ENCODE results near the gene TRMO.

TRMO gene

DNA sequence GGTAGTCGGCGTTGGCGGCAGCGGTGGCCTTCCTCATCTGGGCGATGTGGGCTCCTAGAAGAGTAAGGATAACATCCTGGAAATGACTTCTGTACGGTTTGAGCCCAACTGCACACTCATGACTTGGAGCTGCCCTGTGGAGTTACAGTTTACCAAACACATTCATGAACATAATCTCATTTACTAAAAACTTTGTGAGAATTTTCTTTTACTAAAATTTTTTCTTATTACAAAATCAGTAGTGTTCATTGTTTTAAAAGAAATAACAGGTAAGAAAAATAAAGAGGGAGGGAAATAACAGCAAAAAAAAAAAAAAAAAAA lies 63.9 kb downstream of the TRMO start:
- Histone ChIP-seq H3K4me3 (ENCODE audit: low read depth, low read length, poor library complexity, severe bottlenecking) (no peak overlapping the region), H3K9me2 (ENCODE audit: low read depth, low read length) (no peaks in the 10 kb centered on the region), H3K27me3 (ENCODE audit: insufficient read depth, low read length) (no peaks in the 10 kb centered on the region), H3K4me1 (ENCODE audit: insufficient read depth, low read length, severe bottlenecking) (no peaks in the 10 kb centered on the region), H3K9me3 (ENCODE audit: low read length) (no peaks in the 10 kb centered on the region), H3K27ac (ENCODE audit: low read depth, low read length, poor library complexity, severe bottlenecking) (no peak overlapping the region), H3K4me2 (ENCODE audit: low read length) (no peak overlapping the region), H2AFZ (ENCODE audit: low read length) (no peak overlapping the region), H4K20me1 (ENCODE audit: insufficient read depth, low read length) (no peaks in the 10 kb centered on the region), H3K36me3 (ENCODE audit: insufficient read depth, low read length) (no peaks in the 10 kb centered on the region), H3K79me2 (ENCODE audit: insufficient read depth, low read length) (no peaks in the 10 kb centered on the region), H3K9ac (ENCODE audit: low read length) (no peak overlapping the region), H3F3A (ENCODE audit: insufficient read depth, low read length) (no peaks in the 10 kb centered on the region)
- TF ChIP-seq, protein P1, sequence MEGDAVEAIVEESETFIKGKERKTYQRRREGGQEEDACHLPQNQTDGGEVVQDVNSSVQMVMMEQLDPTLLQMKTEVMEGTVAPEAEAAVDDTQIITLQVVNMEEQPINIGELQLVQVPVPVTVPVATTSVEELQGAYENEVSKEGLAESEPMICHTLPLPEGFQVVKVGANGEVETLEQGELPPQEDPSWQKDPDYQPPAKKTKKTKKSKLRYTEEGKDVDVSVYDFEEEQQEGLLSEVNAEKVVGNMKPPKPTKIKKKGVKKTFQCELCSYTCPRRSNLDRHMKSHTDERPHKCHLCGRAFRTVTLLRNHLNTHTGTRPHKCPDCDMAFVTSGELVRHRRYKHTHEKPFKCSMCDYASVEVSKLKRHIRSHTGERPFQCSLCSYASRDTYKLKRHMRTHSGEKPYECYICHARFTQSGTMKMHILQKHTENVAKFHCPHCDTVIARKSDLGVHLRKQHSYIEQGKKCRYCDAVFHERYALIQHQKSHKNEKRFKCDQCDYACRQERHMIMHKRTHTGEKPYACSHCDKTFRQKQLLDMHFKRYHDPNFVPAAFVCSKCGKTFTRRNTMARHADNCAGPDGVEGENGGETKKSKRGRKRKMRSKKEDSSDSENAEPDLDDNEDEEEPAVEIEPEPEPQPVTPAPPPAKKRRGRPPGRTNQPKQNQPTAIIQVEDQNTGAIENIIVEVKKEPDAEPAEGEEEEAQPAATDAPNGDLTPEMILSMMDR (IDR thresholded peaks at IDR 0.05; ENCODE audit: low read length) = no peak
- TF ChIP-seq EZH2 (IDR thresholded peaks at IDR 0.05; ENCODE audit: borderline replicate concordance, low read length) = no peak

DNA sequence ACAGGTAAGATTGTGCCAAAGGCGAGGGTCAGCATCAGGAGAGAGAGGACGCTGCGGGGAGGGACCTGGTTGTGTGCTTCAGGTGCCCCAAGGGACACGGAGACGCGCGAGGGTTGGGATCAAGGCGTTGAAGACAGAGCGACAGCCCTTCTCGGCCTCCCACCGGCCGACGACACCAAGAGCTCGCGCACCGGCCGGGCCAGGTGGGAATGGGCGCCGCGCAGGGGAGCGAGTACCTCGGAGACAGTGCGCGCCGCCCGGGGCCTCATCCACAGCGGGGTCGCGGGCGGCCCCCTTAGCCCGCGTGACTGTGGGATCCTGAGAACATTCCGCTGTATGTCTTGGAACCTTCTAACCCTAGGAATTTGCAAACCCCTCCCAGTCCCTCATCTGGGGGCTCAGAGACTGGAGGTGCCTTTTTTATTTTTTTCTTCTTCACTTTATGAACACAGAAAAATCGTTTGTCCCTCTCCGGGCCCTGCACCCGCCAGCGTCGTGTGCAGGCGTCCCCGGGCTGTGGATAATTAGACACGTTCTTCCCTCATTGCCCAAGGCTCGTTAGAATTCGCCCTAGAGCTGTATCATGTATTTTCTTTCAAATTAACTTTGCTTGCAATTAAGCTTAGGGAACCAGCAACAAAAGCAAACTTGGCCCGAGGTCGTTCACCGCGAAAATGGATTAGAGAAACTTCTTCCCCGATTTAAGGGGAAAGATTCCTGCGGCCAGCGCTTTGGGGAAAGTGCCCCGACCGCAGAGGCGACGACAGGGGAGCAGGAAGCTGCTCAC lies 64.5 kb downstream of the TRMO start:
- no peaks in the 10 kb centered on the region for H3K4me1 ChIP-seq (ENCODE audit: insufficient read depth, low read length, severe bottlenecking)
- H3K4me3 ChIP-seq (ENCODE audit: low read depth, low read length, poor library complexity, severe bottlenecking) = no peak overlapping the region
- TF ChIP-seq, protein P1 (IDR thresholded peaks at IDR 0.05; ENCODE audit: low read length) = no peak
- no peak for TF ChIP-seq EZH2 (IDR thresholded peaks at IDR 0.05; ENCODE audit: borderline replicate concordance, low read length)
- H4K20me1 ChIP-seq (ENCODE audit: insufficient read depth, low read length) = no peaks in the 10 kb centered on the region
- no peaks in the 10 kb centered on the region for H3K36me3 ChIP-seq (ENCODE audit: insufficient read depth, low read length)
- no peaks in the 10 kb centered on the region for H3K9me2 ChIP-seq (ENCODE audit: low read depth, low read length)
- no peak overlapping the region for H3K27ac ChIP-seq (ENCODE audit: low read depth, low read length, poor library complexity, severe bottlenecking)
- no peaks in the 10 kb centered on the region for H3K79me2 ChIP-seq (ENCODE audit: insufficient read depth, low read length)
- H3F3A ChIP-seq (ENCODE audit: insufficient read depth, low read length) = no peaks in the 10 kb centered on the region
- H3K27me3 ChIP-seq (ENCODE audit: insufficient read depth, low read length) = no peaks in the 10 kb centered on the region
- H2AFZ ChIP-seq (ENCODE audit: low read length) = no peak overlapping the region
- no peaks in the 10 kb centered on the region for H3K9me3 ChIP-seq (ENCODE audit: low read length)
- H3K9ac ChIP-seq (ENCODE audit: low read length) = no peak overlapping the region
- H3K4me2 ChIP-seq (ENCODE audit: low read length) = no peak overlapping the region

DNA sequence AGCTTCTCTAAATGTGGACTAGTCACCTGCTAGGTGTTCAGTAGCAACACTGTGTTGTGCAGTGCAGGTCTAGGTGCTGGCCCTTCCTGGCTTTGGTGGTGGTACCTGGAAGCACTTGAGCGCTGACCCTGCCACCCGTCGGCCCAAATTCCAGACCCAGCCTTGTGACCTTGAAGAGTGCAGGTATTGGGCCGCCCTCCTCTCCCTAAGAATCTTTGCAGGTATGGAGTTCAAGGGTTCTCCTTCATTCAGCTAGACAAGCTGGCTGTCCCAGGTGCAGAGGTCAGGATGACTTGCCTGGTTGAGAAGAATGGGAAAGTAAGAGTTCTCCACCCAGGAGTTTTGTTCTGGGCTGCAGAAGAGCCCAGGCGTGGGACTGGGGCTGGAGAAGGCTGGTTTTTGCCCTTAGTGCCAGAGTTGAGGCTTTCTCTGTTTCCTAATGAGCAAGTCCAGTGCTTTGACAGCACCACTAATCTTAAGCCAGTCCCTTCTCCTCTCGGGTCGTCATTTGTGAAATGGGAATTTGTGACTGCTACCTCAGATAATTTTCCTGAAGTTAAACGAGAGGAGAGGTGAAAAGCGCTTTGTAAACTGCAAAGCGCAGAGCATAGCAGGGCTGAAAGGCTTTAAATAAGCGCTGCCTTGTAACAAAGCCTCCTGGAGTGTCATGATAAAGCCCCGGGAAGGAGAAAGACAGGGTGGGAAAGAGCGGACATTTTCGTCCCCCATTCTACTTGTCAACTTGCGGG lies 65.3 kb downstream of the TRMO start:
- H4K20me1 ChIP-seq (ENCODE audit: insufficient read depth, low read length) = no peaks in the 10 kb centered on the region
- H3K9me3 ChIP-seq (ENCODE audit: low read length) = no peaks in the 10 kb centered on the region
- no peaks in the 10 kb centered on the region for H3K27me3 ChIP-seq (ENCODE audit: insufficient read depth, low read length)
- H3K4me1 ChIP-seq (ENCODE audit: insufficient read depth, low read length, severe bottlenecking) = no peaks in the 10 kb centered on the region
- no peaks in the 10 kb centered on the region for H3K9me2 ChIP-seq (ENCODE audit: low read depth, low read length)
- no peaks in the 10 kb centered on the region for H3K79me2 ChIP-seq (ENCODE audit: insufficient read depth, low read length)
- TF ChIP-seq, protein P1 (IDR thresholded peaks at IDR 0.05; ENCODE audit: low read length) = no peak
- TF ChIP-seq EZH2 (IDR thresholded peaks at IDR 0.05; ENCODE audit: borderline replicate concordance, low read length) = no peak
- no peak overlapping the region for H3K4me3 ChIP-seq (ENCODE audit: low read depth, low read length, poor library complexity, severe bottlenecking)
- no peak overlapping the region for H3K9ac ChIP-seq (ENCODE audit: low read length)
- H3F3A ChIP-seq (ENCODE audit: insufficient read depth, low read length) = no peaks in the 10 kb centered on the region
- no peaks in the 10 kb centered on the region for H3K36me3 ChIP-seq (ENCODE audit: insufficient read depth, low read length)
- no peak overlapping the region for H2AFZ ChIP-seq (ENCODE audit: low read length)
- H3K4me2 ChIP-seq (ENCODE audit: low read length) = no peak overlapping the region
- no peak overlapping the region for H3K27ac ChIP-seq (ENCODE audit: low read depth, low read length, poor library complexity, severe bottlenecking)

All from OCI-LY1 (cell line).